Panc1 (cell line): Measurements from ENCODE around the gene SCCPDH. TPM values are rescaled to one million over a fixed set of nuclear protein-coding genes. Genes with fewer than 3 reads are reported as not detected.
"Not testable (repeated sequence)": the region's sequence is repeated elsewhere in the genome, so short reads cannot be mapped to it uniquely, and the experiment has no call there.

ENCODE experiments used
- ATAC-seq: fragments of 200-7000 bp; cut with Tn5 transposase; 2 replicates; pipeline ENCODE4 v1.9.1; 2020; ENCODE audit warnings: mild to moderate bottlenecking, moderate library complexity
- BruUV-seq: library from RNA; stranded (reverse); fragments of 400-500 nt; replicated peaks from 2 replicates; lab custom pipeline; 2021; lab: Mats Ljungman, UMichigan
- CTCF ChIA-PET: fragments of 300-600 bp; sonication (Branson Sonifier 250); formaldehyde crosslinking; loops from one replicate; lab custom pipeline; 2022; ENCODE audit warnings: antibody characterized with exemption; lab: Charles Lee
- POLR2A ChIA-PET: fragments of 300-600 bp; sonication (Branson Sonifier 250); formaldehyde crosslinking; loops from one replicate; lab custom pipeline; 2022; ENCODE audit warnings: antibody characterized with exemption; lab: Charles Lee
- DNase-seq: peaks from one replicate; pipeline ENCODE4 v3.0.0-alpha.2; 2010; ENCODE audit warnings: low read depth, low spot score
- H3K27ac ChIP-seq: 2 replicates; pipeline ENCODE4 v1.5.1; 2011; ENCODE audit warnings: mild to moderate bottlenecking, low read length, inconsistent platforms
- H3K27me3 ChIP-seq: fragments of 200-500 bp; sonication (Bioruptor generic); 2 replicates; pipeline ENCODE4 v1.6.0; 2014; ENCODE audit warnings: low read length, inconsistent platforms; ENCODE audit not compliant: control insufficient read depth, insufficient read depth
- H3K36me3 ChIP-seq: fragments of 200-500 bp; sonication (Bioruptor generic); 2 replicates; pipeline ENCODE4 v1.5.1; 2014; ENCODE audit warnings: inconsistent platforms, mild to moderate bottlenecking, low read length, moderate library complexity; ENCODE audit not compliant: control insufficient read depth, insufficient read depth
- H3K4me1 ChIP-seq: 2 replicates; pipeline ENCODE4 v1.5.1; 2011; ENCODE audit warnings: inconsistent platforms, mild to moderate bottlenecking, low read length, moderate library complexity; ENCODE audit not compliant: control insufficient read depth, insufficient read depth
- H3K4me3 ChIP-seq, 2 experiments: 2 replicates each; pipeline ENCODE4 v1.5.1; 2011 to 2012; ENCODE audit warnings: low read depth in 2 of 2, low read length in 2 of 2, mild to moderate bottlenecking in 2 of 2, inconsistent platforms in 1 of 2, moderate library complexity in 1 of 2
- H3K9me3 ChIP-seq: fragments of 200-500 bp; sonication (Bioruptor generic); 2 replicates; pipeline ENCODE4 v1.5.1; 2014; ENCODE audit warnings: low read depth, mild to moderate bottlenecking, inconsistent platforms, low read length, moderate library complexity; ENCODE audit not compliant: control insufficient read depth, insufficient read depth
- POLR2AphosphoS5 ChIP-seq: IDR thresholded peaks from 2 replicates; pipeline ENCODE4 v1.6.1; 2012; ENCODE audit warnings: mild to moderate bottlenecking, low read depth, low read length, moderate library complexity
- SIN3A ChIP-seq: IDR thresholded peaks from 2 replicates; pipeline ENCODE4 v1.6.1; 2012; ENCODE audit warnings: low read depth, mild to moderate bottlenecking, low read length, moderate library complexity, borderline replicate concordance; ENCODE audit not compliant: insufficient read depth
- TCF7L2 ChIP-seq: IDR thresholded peaks from 2 replicates; pipeline ENCODE4 v1.6.1; 2011; ENCODE audit warnings: mild to moderate bottlenecking, low read depth, low read length, inconsistent platforms
- in situ Hi-C: cut with HindIII; loops from 2 replicates; pipeline ENCODE4 v1.10.0; 2016; ENCODE audit warnings: low sequenced_read_pairs, low pct_unique_long_range_greater_than_20kb
- intact Hi-C: fragments of 100-400 bp; cut with micrococcal nuclease; formaldehyde crosslinking; loops from one replicate; pipeline ENCODE4 v1.10.0; 2022; ENCODE audit not compliant: unreplicated experiment
- total RNA-seq: library from RNA; stranded (reverse); gene quantifications from one replicate; pipeline ENCODE4 v1.2.1, GENCODE V29; 2021; ENCODE audit not compliant: unreplicated experiment
- TF ChIP-seq, protein P1 (sequence below): fragments of 450-650 bp; IDR thresholded peaks from 2 replicates; pipeline ENCODE4 v1.5.1; 2017; ENCODE audit warnings: mild to moderate bottlenecking
- TF ChIP-seq, protein P2 (sequence below), 2 experiments: IDR thresholded peaks; 2 replicates each; pipeline ENCODE4 v1.6.1; 2011 to 2012; ENCODE audit warnings: low read depth in 2 of 2, control low read depth in 1 of 2, low read length in 1 of 2, mild to moderate bottlenecking in 1 of 2, moderate library complexity in 1 of 2; ENCODE audit not compliant: insufficient read depth in 1 of 2

Gene SCCPDH
- total RNA-seq, 1 experiment from 2014 or later: 40.2 TPM

DNA sequence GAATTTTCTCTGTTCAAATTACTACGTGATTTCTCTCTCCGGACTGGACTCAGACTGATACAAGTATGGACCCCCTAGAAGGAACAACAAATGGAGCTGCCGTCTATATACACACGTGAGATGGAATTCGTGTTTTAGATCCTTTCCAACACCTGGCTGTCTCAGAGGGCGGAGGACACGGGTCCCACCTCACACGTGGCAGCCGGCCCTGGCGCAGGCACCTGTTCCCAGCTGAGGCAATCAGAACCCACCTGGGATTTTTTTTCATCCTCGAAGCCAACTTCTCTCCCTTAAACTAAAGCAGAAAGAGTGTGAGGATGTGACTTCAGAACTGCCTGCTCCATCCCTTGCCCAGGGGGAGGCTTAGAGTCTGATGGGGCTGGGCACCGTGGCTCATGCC lies 34.1 kb upstream of the SCCPDH start:
- ATAC-seq (no peak), DNase-seq (no peak)
- H3K36me3 ChIP-seq: no peaks in the 10 kb centered on the region
- ChIA-PET CTCF (interaction anchor here (0.5 to 1.3 kb wide), 3 partner anchors 9 to 1502 kb away, joined by 6 to 7 read pairs (median 7); no protein-coding TSS in a partner anchor), POLR2A (interaction anchor here (0.6 kb wide), 1 partner anchor 1693 kb away, joined by 5 read pairs; no protein-coding TSS in a partner anchor)
- H3K4me3 ChIP-seq: peak overlapping the region in 1 of 2 experiments; percentile 50; a peak in 2 of 4 replicates
- intact Hi-C loops (no loop called here), in situ Hi-C loops (no loop called here)
- TF ChIP-seq TCF7L2 (no peak), SIN3A (no peak), POLR2AphosphoS5 (no peak)
- TF ChIP-seq, protein P1, sequence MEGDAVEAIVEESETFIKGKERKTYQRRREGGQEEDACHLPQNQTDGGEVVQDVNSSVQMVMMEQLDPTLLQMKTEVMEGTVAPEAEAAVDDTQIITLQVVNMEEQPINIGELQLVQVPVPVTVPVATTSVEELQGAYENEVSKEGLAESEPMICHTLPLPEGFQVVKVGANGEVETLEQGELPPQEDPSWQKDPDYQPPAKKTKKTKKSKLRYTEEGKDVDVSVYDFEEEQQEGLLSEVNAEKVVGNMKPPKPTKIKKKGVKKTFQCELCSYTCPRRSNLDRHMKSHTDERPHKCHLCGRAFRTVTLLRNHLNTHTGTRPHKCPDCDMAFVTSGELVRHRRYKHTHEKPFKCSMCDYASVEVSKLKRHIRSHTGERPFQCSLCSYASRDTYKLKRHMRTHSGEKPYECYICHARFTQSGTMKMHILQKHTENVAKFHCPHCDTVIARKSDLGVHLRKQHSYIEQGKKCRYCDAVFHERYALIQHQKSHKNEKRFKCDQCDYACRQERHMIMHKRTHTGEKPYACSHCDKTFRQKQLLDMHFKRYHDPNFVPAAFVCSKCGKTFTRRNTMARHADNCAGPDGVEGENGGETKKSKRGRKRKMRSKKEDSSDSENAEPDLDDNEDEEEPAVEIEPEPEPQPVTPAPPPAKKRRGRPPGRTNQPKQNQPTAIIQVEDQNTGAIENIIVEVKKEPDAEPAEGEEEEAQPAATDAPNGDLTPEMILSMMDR: no peak
- peaks cover 7% of the 10 kb centered on the region; the same call in 1 of the 2 replicates for H3K4me1 ChIP-seq
- no TSS peak for BruUV-seq
- H3K9me3 ChIP-seq: no peaks in the 10 kb centered on the region
- no peaks in the 10 kb centered on the region for H3K27me3 ChIP-seq
- no peak overlapping the region for H3K27ac ChIP-seq

DNA sequence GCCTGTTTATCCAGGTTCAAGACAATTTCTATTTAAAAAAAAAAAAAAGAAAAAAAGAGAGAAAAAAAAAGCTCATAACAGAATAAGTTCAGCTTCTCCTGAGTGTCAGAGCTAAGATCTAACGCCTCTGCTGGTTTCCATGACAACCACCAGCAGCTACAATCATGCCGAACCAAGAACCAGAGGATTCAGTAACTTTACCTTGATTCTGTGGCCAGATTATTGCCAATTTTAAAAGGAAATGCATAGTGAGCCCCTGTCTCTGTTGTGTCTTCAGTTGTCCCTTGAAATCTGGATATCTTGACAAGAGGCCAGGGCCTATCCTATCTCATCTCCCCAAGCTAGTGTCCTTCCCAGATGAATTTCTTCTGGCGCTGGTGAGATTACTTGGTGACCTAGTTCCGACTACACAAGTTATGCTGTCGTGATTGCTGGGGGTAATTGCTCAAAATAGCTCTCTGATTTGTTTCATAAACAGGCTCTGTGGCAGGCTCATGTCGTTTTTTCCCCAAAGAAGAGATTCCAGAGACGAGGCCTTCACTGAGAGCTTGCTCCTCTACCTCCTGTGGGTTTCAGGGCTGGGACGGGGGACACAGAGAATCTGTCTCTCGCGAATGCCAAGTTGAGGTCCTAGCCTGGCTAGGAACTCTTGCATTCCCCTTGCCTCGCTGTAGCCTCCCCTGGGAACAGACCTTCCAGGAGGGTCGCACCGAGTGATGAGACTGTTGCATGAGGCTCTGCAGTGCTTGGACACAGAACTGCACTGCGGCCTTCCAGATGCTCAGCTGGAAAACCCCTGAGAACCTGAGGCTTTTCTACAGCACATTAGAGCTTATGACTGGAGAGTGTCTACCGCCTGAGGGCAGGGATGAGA lies 32.4 kb upstream of the SCCPDH start:
- POLR2A ChIA-PET: interaction anchor here (0.6 to 0.7 kb wide), 2 partner anchors 44 to 51 kb away, joined by 4 to 11 read pairs; no protein-coding TSS in a partner anchor
- in situ Hi-C loops (no loop called here), intact Hi-C loops (no loop called here)
- TF ChIP-seq, protein P2, sequence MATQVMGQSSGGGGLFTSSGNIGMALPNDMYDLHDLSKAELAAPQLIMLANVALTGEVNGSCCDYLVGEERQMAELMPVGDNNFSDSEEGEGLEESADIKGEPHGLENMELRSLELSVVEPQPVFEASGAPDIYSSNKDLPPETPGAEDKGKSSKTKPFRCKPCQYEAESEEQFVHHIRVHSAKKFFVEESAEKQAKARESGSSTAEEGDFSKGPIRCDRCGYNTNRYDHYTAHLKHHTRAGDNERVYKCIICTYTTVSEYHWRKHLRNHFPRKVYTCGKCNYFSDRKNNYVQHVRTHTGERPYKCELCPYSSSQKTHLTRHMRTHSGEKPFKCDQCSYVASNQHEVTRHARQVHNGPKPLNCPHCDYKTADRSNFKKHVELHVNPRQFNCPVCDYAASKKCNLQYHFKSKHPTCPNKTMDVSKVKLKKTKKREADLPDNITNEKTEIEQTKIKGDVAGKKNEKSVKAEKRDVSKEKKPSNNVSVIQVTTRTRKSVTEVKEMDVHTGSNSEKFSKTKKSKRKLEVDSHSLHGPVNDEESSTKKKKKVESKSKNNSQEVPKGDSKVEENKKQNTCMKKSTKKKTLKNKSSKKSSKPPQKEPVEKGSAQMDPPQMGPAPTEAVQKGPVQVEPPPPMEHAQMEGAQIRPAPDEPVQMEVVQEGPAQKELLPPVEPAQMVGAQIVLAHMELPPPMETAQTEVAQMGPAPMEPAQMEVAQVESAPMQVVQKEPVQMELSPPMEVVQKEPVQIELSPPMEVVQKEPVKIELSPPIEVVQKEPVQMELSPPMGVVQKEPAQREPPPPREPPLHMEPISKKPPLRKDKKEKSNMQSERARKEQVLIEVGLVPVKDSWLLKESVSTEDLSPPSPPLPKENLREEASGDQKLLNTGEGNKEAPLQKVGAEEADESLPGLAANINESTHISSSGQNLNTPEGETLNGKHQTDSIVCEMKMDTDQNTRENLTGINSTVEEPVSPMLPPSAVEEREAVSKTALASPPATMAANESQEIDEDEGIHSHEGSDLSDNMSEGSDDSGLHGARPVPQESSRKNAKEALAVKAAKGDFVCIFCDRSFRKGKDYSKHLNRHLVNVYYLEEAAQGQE (IDR thresholded peaks at IDR 0.05; ENCODE audit: insufficient read depth in 1 of 2, low read depth in 2 of 2, low read length in 1 of 2): no peak
- TF ChIP-seq POLR2AphosphoS5: no peak
- no peak for TF ChIP-seq SIN3A
- no peak for TF ChIP-seq TCF7L2
- TF ChIP-seq, protein P1: no peak
- BruUV-seq: no TSS peak
- DNase-seq: no peak
- Histone ChIP-seq H3K27ac (no peak overlapping the region), H3K9me3 (no peaks in the 10 kb centered on the region), H3K4me3 (no peak overlapping the region), H3K36me3 (no peaks in the 10 kb centered on the region), H3K27me3 (no peaks in the 10 kb centered on the region), H3K4me1 (peaks cover 7% of the 10 kb centered on the region; the same call in 1 of the 2 replicates)
- ATAC-seq: no peak
- CTCF ChIA-PET: interaction anchor here (0.6 to 0.7 kb wide), 2 partner anchors 22 to 158 kb away, joined by 3 read pairs; no protein-coding TSS in a partner anchor

DNA sequence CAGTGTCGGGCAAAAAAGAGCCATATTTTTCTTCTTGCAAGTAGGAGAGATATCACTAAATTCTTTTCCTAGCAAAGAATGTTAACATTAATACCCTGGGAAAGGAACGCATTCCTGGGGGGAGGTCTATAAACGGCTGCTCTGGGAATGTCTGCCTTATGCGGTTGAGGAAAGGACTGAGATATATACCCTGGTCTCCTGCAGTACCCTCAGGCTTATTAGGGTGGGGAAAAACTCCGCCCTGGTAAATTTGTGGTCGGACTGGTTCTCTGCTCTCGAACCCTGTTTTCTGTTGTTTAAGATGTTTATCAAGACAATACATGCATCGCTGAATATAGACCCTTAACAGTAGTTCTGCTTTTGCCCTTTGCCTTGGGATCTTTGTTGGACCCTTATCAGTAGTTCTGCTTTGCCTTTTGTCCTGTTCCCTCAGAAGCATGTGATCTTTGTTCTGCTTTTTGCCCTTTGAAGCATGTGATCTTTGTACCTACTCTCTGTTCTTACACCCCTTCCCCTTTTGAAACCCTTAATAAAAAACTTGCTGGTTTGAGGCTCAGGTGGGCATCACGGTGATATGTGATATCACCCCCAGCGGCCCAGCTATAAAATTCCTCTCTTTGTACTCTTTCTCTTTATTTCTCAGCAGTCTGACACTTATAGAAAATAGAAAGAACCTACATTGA lies 29.9 kb upstream of the SCCPDH start:
- CTCF ChIA-PET: interaction anchor here (0.7 kb wide), 1 partner anchor 16 kb away, joined by 4 read pairs; no protein-coding TSS in a partner anchor
- BruUV-seq, H3K27me3 ChIP-seq, H3K36me3 ChIP-seq, ATAC-seq, H3K27ac ChIP-seq, intact Hi-C loops, H3K4me1 ChIP-seq, POLR2A ChIA-PET, H3K9me3 ChIP-seq, DNase-seq, H3K4me3 ChIP-seq, in situ Hi-C loops: not testable (repeated sequence)
